ENCODE results near the gene STK39. TPM values are rescaled to one million over a fixed set of nuclear protein-coding genes. Genes with fewer than 3 reads are reported as not detected.
A peak's percentile ranks its signal among the peaks of the same experiment; 100 is the strongest.

The STK39 gene
- total RNA-seq, 1 donor from 2014 or later: 14.3 TPM

GRCh38 chr2:168234407-168235085 lies 12.8 kb downstream of the STK39 start:
- Mint-ChIP-seq H3K27me3 (ENCODE audit: unreplicated experiment) (peaks cover 1% of the 10 kb centered on the region), H3K36me3 (ENCODE audit: low read depth, unreplicated experiment) (peaks cover 12% of the 10 kb centered on the region), H3K27ac (ENCODE audit: unreplicated experiment) (no peak overlapping the region), H3K4me3 (ENCODE audit: unreplicated experiment) (no peak overlapping the region), H3K4me1 (ENCODE audit: unreplicated experiment) (peaks cover 13% of the 10 kb centered on the region), H3K9me3 (ENCODE audit: unreplicated experiment) (no peaks in the 10 kb centered on the region)
- no peak for DNase-seq (ENCODE audit: low spot score)
- no peak for TF ChIP-seq CTCF (IDR thresholded peaks at IDR 0.05; ENCODE audit: unreplicated experiment)

GRCh38 chr2:168233726-168234406 lies 13.5 kb downstream of the STK39 start:
- H3K9me3 Mint-ChIP-seq (ENCODE audit: unreplicated experiment): no peaks in the 10 kb centered on the region
- H3K27ac Mint-ChIP-seq (ENCODE audit: unreplicated experiment): no peak overlapping the region
- no peak for TF ChIP-seq CTCF (IDR thresholded peaks at IDR 0.05; ENCODE audit: unreplicated experiment)
- H3K4me3 Mint-ChIP-seq (ENCODE audit: unreplicated experiment): no peak overlapping the region
- no peaks in the 10 kb centered on the region for H3K27me3 Mint-ChIP-seq (ENCODE audit: unreplicated experiment)
- peaks cover 11% of the 10 kb centered on the region for H3K4me1 Mint-ChIP-seq (ENCODE audit: unreplicated experiment)
- DNase-seq (ENCODE audit: low spot score): no peak
- peaks cover 12% of the 10 kb centered on the region for H3K36me3 Mint-ChIP-seq (ENCODE audit: low read depth, unreplicated experiment)

GRCh38 chr2:168233166-168233565 lies 14.2 kb downstream of the STK39 start:
- no peaks in the 10 kb centered on the region for H3K9me3 Mint-ChIP-seq (ENCODE audit: unreplicated experiment)
- DNase-seq (ENCODE audit: low spot score): no peak
- no peak overlapping the region for H3K27ac Mint-ChIP-seq (ENCODE audit: unreplicated experiment)
- peaks cover 10% of the 10 kb centered on the region for H3K4me1 Mint-ChIP-seq (ENCODE audit: unreplicated experiment)
- H3K36me3 Mint-ChIP-seq (ENCODE audit: low read depth, unreplicated experiment): peaks cover 12% of the 10 kb centered on the region
- H3K4me3 Mint-ChIP-seq (ENCODE audit: unreplicated experiment): no peak overlapping the region
- TF ChIP-seq CTCF (IDR thresholded peaks at IDR 0.05; ENCODE audit: unreplicated experiment): no peak
- H3K27me3 Mint-ChIP-seq (ENCODE audit: unreplicated experiment): no peaks in the 10 kb centered on the region

- H3K36me3 Mint-ChIP-seq (ENCODE audit: low read depth, unreplicated experiment): peaks cover 12% of the 10 kb centered on the region
- H3K27me3 Mint-ChIP-seq (ENCODE audit: unreplicated experiment): no peaks in the 10 kb centered on the region
- H3K4me3 Mint-ChIP-seq (ENCODE audit: unreplicated experiment): no peak overlapping the region
- TF ChIP-seq CTCF (IDR thresholded peaks at IDR 0.05; ENCODE audit: unreplicated experiment): no peak
- H3K4me1 Mint-ChIP-seq (ENCODE audit: unreplicated experiment): peaks cover 2% of the 10 kb centered on the region
- H3K9me3 Mint-ChIP-seq (ENCODE audit: unreplicated experiment): no peaks in the 10 kb centered on the region
- no peak for DNase-seq (ENCODE audit: low spot score)
- no peak overlapping the region for H3K27ac Mint-ChIP-seq (ENCODE audit: unreplicated experiment)
Observed at GRCh38 chr2:168231609-168232241, 15.7 kb downstream of the STK39 start.

- no peak overlapping the region for H3K27ac Mint-ChIP-seq (ENCODE audit: unreplicated experiment)
- H3K4me1 Mint-ChIP-seq (ENCODE audit: unreplicated experiment): peaks cover 2% of the 10 kb centered on the region
- TF ChIP-seq CTCF (IDR thresholded peaks at IDR 0.05; ENCODE audit: unreplicated experiment): no peak
- peak overlapping the region; percentile 70 for H3K4me3 Mint-ChIP-seq (ENCODE audit: unreplicated experiment)
- no peaks in the 10 kb centered on the region for H3K27me3 Mint-ChIP-seq (ENCODE audit: unreplicated experiment)
- H3K9me3 Mint-ChIP-seq (ENCODE audit: unreplicated experiment): no peaks in the 10 kb centered on the region
- H3K36me3 Mint-ChIP-seq (ENCODE audit: low read depth, unreplicated experiment): peaks cover 12% of the 10 kb centered on the region
- no peak for DNase-seq (ENCODE audit: low spot score)
Observed at GRCh38 chr2:168230389-168230788, 17.0 kb downstream of the STK39 start.
